CD4-positive, alpha-beta T cell (primary cell): ENCODE results near the gene KIF21A. TPM values are rescaled to one million over a fixed set of nuclear protein-coding genes. Genes with fewer than 3 reads are reported as not detected.

Source experiments
- ATAC-seq: fragments of 200-7000 bp; cut with Tn5 transposase; one replicate; pipeline ENCODE4 v1.10.0; 2022; ENCODE audit warnings: mild to moderate bottlenecking; ENCODE audit not compliant: poor library complexity
- CTCF ChIA-PET: fragments of 350-600 bp; sonication (Branson Sonifier 250); formaldehyde crosslinking; loops from one replicate; lab custom pipeline; 2021; ENCODE audit warnings: antibody characterized with exemption, inconsistent platforms; lab: Charles Lee
- POLR2A ChIA-PET: fragments of 350-600 bp; sonication (Branson Sonifier 250); formaldehyde crosslinking; loops from one replicate; lab custom pipeline; 2021; ENCODE audit warnings: antibody characterized with exemption, inconsistent platforms; lab: Charles Lee
- DNase-seq, 14 experiments: peaks; one replicate each; pipeline ENCODE4 v3.0.0-alpha.2; 2013 to 2020; ENCODE audit warnings: mixed read lengths in 2 of 14
- H3K27ac ChIP-seq, 2 donors: one replicate each; pipeline versions ENCODE4 v1.5.1 to v1.7.0; 2013; ENCODE audit warnings: low read length in 2 of 2, low read depth in 1 of 2, mild to moderate bottlenecking in 1 of 2
- H3K27me3 ChIP-seq, 2 experiments: 1 replicate in 1 of 2; 2 replicates in 1 of 2; pipeline versions ENCODE4 v1.6.1 to v1.7.0; 2013; ENCODE audit warnings: low read length in 2 of 2, control low read depth in 1 of 2, mild to moderate bottlenecking in 1 of 2, moderate library complexity in 1 of 2; ENCODE audit not compliant: insufficient read depth in 2 of 2, control insufficient read depth in 1 of 2
- H3K36me3 ChIP-seq: one replicate; pipeline ENCODE4 v1.6.1; 2013; ENCODE audit warnings: low read length, control low read depth; ENCODE audit not compliant: insufficient read depth
- H3K4me1 ChIP-seq: one replicate; pipeline ENCODE4 v1.6.1; 2013; ENCODE audit warnings: low read length, control low read depth; ENCODE audit not compliant: insufficient read depth
- H3K4me3 ChIP-seq: one replicate; pipeline ENCODE4 v1.5.1; 2013; ENCODE audit warnings: mild to moderate bottlenecking, low read length, moderate library complexity
- H3K9me3 ChIP-seq, 2 experiments: 1 replicate in 1 of 2; 2 replicates in 1 of 2; pipeline versions ENCODE4 v1.6.1 to v1.7.0; 2013; ENCODE audit warnings: low read length in 2 of 2, mild to moderate bottlenecking in 2 of 2, control low read depth in 1 of 2, moderate library complexity in 1 of 2; ENCODE audit not compliant: control insufficient read depth in 1 of 2, insufficient read depth in 1 of 2
- H3K27ac Mint-ChIP-seq: one replicate; pipeline ENCODE4 v1.8.0; 2020; ENCODE audit warnings: mixed read lengths
- H3K27me3 Mint-ChIP-seq: one replicate; pipeline ENCODE4 v1.8.0; 2021; ENCODE audit warnings: mixed read lengths
- H3K36me3 Mint-ChIP-seq: one replicate; pipeline ENCODE4 v1.8.0; 2021; ENCODE audit warnings: low read depth, mixed read lengths
- H3K4me1 Mint-ChIP-seq: one replicate; pipeline ENCODE4 v1.8.0; 2021; ENCODE audit warnings: low read depth, mixed read lengths
- H3K4me3 Mint-ChIP-seq: one replicate; pipeline ENCODE4 v1.8.0; 2020; ENCODE audit warnings: mild to moderate bottlenecking, mixed read lengths
- H3K9me3 Mint-ChIP-seq: one replicate; pipeline ENCODE4 v1.8.0; 2020; ENCODE audit warnings: mixed read lengths
- intact Hi-C, 2 experiments: fragments of 100-400 bp; cut with DNase I in 1 of 2; cut with micrococcal nuclease in 1 of 2; formaldehyde crosslinking; loops; one replicate each; pipeline versions ENCODE4 v1.15.1 to v1.9.0; 2023 to 2025; cut with DNase I, micrococcal nuclease
- total RNA-seq, 174 experiments: library from RNA in 2 of 174; stranded (reverse) in 2 of 174; gene quantifications; one replicate each; pipeline ENCODE4 v1.2.3 and lab custom pipeline; 2021 to 2026
- TF ChIP-seq, protein P1 (sequence below): fragments of 200-600 bp; IDR thresholded peaks from one replicate; pipeline ENCODE4 v1.8.0; 2022; ENCODE audit warnings: antibody characterized with exemption, mild to moderate bottlenecking

Gene KIF21A
- total RNA-seq, 2 experiments from 2014 or later = 3.2 to 3.4 TPM

DNA sequence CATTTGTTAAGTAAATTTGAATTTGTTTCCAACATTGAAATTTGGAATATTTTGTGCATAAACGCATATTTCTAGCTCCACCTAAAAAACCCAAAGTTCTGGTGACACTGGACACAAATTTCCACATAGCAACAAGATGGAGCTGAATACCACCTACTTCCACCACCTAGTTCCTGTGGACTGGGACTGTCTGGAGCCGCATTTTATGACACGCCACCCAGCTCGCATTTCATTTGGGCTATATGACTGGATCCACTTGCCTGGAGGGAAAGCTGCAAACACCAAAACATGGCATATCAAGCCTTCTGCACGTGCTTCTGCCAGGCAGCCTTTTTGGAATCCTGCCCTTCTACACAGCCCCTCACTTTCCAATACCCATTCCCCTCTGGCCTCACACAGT is 173.4 kb downstream of the KIF21A start:
- ATAC-seq = no peak
- Mint-ChIP-seq H3K4me3 (no peak overlapping the region), H3K27me3 (peaks cover 6% of the 10 kb centered on the region), H3K27ac (no peak overlapping the region), H3K4me1 (no peaks in the 10 kb centered on the region), H3K9me3 (peaks cover 2% of the 10 kb centered on the region), H3K36me3 (no peaks in the 10 kb centered on the region)
- H3K4me1 ChIP-seq = no peaks in the 10 kb centered on the region
- H3K4me3 ChIP-seq = no peak overlapping the region
- TF ChIP-seq, protein P1, sequence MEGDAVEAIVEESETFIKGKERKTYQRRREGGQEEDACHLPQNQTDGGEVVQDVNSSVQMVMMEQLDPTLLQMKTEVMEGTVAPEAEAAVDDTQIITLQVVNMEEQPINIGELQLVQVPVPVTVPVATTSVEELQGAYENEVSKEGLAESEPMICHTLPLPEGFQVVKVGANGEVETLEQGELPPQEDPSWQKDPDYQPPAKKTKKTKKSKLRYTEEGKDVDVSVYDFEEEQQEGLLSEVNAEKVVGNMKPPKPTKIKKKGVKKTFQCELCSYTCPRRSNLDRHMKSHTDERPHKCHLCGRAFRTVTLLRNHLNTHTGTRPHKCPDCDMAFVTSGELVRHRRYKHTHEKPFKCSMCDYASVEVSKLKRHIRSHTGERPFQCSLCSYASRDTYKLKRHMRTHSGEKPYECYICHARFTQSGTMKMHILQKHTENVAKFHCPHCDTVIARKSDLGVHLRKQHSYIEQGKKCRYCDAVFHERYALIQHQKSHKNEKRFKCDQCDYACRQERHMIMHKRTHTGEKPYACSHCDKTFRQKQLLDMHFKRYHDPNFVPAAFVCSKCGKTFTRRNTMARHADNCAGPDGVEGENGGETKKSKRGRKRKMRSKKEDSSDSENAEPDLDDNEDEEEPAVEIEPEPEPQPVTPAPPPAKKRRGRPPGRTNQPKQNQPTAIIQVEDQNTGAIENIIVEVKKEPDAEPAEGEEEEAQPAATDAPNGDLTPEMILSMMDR = no peak
- H3K27ac ChIP-seq = no peak overlapping the region
- ChIA-PET CTCF (no interaction called here), POLR2A (no interaction called here)
- H3K9me3 ChIP-seq = no peaks in the 10 kb centered on the region
- intact Hi-C loops = no loop called here
- DNase-seq = no peak
- no peaks in the 10 kb centered on the region for H3K36me3 ChIP-seq
- peaks cover 0 to 4% of the 10 kb centered on the region in 2 experiments for H3K27me3 ChIP-seq

DNA sequence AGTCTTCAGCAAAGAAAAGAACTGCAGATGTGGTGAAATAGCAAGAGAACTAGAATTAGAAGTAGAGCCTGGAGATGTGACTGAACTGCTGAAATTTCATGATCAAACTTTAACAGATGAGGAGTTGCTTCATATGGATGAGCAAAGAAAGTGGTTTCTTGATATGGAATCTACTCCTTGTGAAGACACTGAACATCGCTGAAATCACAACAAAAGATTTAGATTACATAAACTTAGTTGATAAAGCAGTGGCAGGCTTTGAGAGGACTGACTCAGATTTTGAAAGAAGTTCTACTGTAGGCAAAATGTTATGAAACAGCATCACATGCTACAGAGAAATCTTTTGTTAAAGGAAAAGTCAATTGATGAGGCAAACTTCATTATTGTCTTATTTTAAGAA is 175.0 kb downstream of the KIF21A start:
- TF ChIP-seq, protein P1 = no peak
- Histone ChIP-seq H3K36me3 (no peaks in the 10 kb centered on the region), H3K4me3 (no peak overlapping the region), H3K9me3 (no peaks in the 10 kb centered on the region), H3K27me3 (no peaks in the 10 kb centered on the region), H3K27ac (no peak overlapping the region), H3K4me1 (no peaks in the 10 kb centered on the region)
- H3K4me1 Mint-ChIP-seq = no peaks in the 10 kb centered on the region
- H3K27ac Mint-ChIP-seq = no peak overlapping the region
- peaks cover 2% of the 10 kb centered on the region for H3K9me3 Mint-ChIP-seq
- H3K27me3 Mint-ChIP-seq = peaks cover under 1% of the 10 kb centered on the region
- CTCF ChIA-PET = no interaction called here
- no peaks in the 10 kb centered on the region for H3K36me3 Mint-ChIP-seq
- intact Hi-C loops = no loop called here
- ATAC-seq (no peak), DNase-seq (no peak)
- POLR2A ChIA-PET = no interaction called here
- no peak overlapping the region for H3K4me3 Mint-ChIP-seq

DNA sequence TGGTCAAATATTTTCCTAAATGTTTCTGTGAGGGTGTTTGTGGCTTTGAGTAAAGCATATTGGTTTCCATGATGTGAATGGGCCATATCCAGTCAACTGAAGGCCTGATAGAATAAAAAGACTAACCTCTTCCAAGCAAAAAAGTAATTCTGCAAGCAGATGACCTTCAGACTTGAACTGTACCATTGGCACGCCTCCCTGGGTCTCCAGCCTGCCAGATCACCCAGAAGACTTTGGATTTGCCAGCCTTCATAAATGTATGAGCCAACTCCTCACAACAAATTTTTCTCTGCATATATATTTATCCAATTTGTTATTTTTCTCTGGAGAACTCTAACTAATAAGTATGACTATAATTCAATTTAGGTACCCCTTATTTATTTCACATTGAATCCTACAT is 190.3 kb downstream of the KIF21A start:
- intact Hi-C loops = no loop called here
- H3K27me3 ChIP-seq = peaks cover 3 to 4% of the 10 kb centered on the region in 2 experiments
- H3K9me3 ChIP-seq = no peaks in the 10 kb centered on the region
- H3K27ac ChIP-seq = no peak overlapping the region
- Mint-ChIP-seq H3K36me3 (no peaks in the 10 kb centered on the region), H3K27ac (no peak overlapping the region), H3K9me3 (no peaks in the 10 kb centered on the region), H3K4me3 (no peak overlapping the region), H3K4me1 (no peaks in the 10 kb centered on the region), H3K27me3 (peaks cover 4% of the 10 kb centered on the region)
- H3K4me1 ChIP-seq = no peaks in the 10 kb centered on the region
- H3K36me3 ChIP-seq = no peaks in the 10 kb centered on the region
- ChIA-PET POLR2A (no interaction called here), CTCF (no interaction called here)
- H3K4me3 ChIP-seq = no peak overlapping the region
- TF ChIP-seq, protein P1 = no peak
- DNase-seq (no peak), ATAC-seq (no peak)

Other genes starting within 250 kb of the KIF21A start
- gene ABCD2, start 176.7 kb upstream of the KIF21A start, total RNA-seq = 1 to 10 TPM; 1.6 to 2.2 TPM